GM19025 (cell line): ENCODE measurements around the gene CRTC2.
A peak's percentile ranks its signal among the peaks of the same experiment; 100 is the strongest.
"Not testable (repeated sequence)": the region's sequence is repeated elsewhere in the genome, so short reads cannot be mapped to it uniquely, and the experiment has no call there.

Experiments
- ATAC-seq: cut with Tn5 transposase; IDR thresholded peaks from one replicate; pipeline ENCODE4 v1.9.1; 2021; ENCODE audit warnings: mild to moderate bottlenecking, low read depth, moderate library complexity; ENCODE audit not compliant: unreplicated experiment

Gene CRTC2, protein sequence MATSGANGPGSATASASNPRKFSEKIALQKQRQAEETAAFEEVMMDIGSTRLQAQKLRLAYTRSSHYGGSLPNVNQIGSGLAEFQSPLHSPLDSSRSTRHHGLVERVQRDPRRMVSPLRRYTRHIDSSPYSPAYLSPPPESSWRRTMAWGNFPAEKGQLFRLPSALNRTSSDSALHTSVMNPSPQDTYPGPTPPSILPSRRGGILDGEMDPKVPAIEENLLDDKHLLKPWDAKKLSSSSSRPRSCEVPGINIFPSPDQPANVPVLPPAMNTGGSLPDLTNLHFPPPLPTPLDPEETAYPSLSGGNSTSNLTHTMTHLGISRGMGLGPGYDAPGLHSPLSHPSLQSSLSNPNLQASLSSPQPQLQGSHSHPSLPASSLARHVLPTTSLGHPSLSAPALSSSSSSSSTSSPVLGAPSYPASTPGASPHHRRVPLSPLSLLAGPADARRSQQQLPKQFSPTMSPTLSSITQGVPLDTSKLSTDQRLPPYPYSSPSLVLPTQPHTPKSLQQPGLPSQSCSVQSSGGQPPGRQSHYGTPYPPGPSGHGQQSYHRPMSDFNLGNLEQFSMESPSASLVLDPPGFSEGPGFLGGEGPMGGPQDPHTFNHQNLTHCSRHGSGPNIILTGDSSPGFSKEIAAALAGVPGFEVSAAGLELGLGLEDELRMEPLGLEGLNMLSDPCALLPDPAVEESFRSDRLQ

GRCh38 chr1:153958111-153958960 lies at the start of gene CRTC2:
CRTC2 (minus strand) TSS chr1:153958612; CDS start chr1:153958497, 115 bp downstream.
- ATAC-seq = peak; percentile 76

- no peak for ATAC-seq
These were observed 47.7 kb upstream of the CRTC2 start for GRCh38 chr1:154006136-154006535.

GRCh38 chr1:154000420-154000819 lies 42.0 kb upstream of the CRTC2 start:
- ATAC-seq = no peak

DNA sequence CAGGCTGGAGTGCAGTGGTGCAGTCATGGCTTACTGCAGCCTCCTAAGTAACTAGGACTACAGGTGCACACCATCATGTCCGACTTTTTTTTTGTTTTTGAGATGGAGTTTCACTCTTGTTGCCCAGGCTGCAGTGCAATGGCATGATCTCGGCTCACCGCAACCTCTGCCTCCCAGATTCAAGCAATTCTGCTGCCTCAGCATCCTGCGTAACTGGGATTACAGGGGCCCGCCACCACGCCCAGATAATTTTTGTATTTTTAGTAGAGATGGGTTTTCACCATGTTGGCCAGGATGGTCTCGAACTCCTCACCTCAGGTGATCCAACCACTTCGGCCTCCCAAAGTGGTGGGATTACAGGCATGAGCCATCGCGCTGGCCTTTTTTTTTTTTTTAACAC lies 38.5 kb upstream of the CRTC2 start:
- not testable (repeated sequence) for ATAC-seq

- no peak for ATAC-seq
These were observed 37.2 kb upstream of the CRTC2 start for GRCh38 chr1:153995640-153996039.

- no peak for ATAC-seq
These were observed 36.8 kb upstream of the CRTC2 start for GRCh38 chr1:153995202-153995601.

- ATAC-seq = no peak
These were observed 33.4 kb upstream of the CRTC2 start for GRCh38 chr1:153991806-153992205.

- no peak for ATAC-seq
These were observed 32.8 kb upstream of the CRTC2 start for GRCh38 chr1:153991151-153991630.

GRCh38 chr1:153990468-153991150 lies 32.2 kb upstream of the CRTC2 start, which contains the start of gene RPS27:
RPS27 (plus strand) TSS chr1:153990762; CDS start chr1:153990797, 35 bp downstream.
- peak; percentile 58 for ATAC-seq

- ATAC-seq = no peak
These were observed 29.2 kb upstream of the CRTC2 start for GRCh38 chr1:153987621-153988020.

GRCh38 chr1:153985941-153986761 lies 27.7 kb upstream of the CRTC2 start, which contains the start of gene RAB13:
RAB13 (minus strand) TSS chr1:153986339; CDS start chr1:153986236, 103 bp downstream.
- ATAC-seq = no peak

DNA sequence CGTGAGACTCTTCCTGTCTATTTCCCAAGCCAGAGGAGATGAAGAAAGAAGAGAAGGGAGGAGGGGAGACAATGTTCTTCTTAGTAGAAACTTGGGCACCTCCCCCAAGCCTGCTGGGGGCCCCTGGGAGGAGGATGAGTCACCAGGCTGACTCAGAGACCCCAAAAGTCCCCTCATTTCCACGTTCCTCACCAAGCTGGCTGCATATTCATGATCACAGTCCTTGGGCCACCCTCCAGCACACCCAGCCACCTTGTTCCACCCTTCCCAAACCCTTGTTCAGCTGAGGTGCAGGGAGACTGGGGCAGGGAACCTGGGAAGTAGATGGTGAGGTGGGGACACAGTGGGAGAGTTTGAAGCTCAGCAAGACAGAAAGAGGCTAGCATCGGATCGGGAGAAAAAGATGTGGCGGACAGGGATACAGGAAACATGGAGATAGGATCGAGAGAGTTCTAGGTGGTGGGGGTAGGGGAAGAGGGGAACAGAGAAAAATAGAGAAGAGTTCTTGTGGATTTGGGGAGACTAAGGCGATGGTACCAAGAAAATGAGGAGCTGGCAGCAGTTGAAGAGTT lies 27.0 kb upstream of the CRTC2 start:
- ATAC-seq = no peak

DNA sequence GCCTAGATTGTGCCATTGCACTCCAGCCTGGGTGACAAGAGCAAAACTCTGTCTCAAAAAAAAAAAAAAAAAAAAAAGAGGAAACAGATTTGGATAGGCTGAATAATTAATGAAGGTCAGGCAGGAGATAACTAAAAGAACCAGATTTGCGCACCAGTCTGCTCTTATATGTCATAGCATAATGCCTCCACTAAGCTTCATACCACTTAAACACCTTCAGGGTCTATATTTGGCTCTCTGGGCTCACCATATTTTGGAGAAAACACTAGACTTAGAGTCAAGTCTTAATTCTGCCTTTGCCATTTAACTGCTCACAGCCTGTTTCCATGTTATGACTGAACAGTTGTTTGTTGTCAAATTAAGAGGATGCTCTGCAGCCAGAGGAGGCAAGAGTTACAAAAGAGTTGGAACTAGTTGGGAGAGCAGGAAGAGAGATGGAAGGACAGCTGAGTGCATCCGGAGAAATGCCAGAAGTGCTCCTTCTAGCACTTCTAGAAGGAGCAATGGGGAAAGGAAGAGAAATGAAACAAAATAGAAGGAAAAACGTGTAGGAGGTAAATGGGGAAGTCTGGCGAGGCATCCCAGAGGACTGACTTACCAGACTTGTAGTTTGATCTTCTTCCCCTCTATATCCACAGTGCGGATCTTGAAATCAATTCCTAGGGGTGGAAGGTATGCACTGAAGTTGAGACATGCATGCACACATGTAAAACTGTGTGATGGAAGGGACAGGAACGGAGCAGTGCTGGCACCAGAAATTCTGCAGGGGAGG lies 25.9 kb upstream of the CRTC2 start:
- no peak for ATAC-seq

DNA sequence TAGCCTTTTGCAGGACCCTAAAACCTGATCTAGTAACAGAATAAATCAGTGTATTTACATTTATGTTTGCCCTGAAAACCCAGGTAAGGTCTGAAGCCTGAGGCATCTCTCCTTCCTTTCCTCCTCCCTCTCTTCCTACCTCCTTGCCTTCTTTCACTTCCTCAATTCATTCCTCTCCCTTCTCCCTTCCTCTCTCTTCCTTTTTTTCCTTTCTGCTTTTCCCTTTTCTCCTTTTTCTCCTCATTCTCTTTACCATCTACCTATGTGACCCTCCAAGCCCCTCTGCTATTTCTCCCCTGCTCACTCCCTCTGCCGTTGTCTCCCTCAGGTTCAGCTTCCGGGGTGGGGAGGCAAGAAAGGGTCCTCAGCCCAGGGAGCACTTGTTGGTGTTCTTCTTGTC lies 23.3 kb upstream of the CRTC2 start:
- ATAC-seq = not testable (repeated sequence)

DNA sequence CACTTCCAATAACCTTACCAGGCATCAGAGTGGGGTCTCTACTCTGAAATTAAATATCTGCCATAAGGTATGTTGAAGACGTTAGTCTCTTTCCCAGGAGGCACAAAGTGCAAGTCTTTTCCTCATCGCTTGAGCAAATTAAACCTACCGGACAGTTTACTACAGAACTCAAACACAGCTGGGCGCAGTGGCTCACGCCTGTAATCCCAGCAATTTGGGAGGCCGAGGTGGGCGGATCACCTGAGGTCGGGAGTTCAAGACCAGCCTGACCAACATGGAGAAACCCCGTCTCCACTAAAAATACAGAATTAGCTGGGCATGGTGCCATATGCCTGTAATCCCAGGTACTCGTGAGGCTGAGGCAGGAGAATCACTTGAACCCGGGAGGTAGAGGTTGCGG lies 20.7 kb upstream of the CRTC2 start:
- ATAC-seq = not testable (repeated sequence)

GRCh38 chr1:153978274-153978909 lies 20.0 kb upstream of the CRTC2 start:
- no peak for ATAC-seq
